ENCODE data around the gene SCYL1.
"Not testable (repeated sequence)": the region's sequence is repeated elsewhere in the genome, so short reads cannot be mapped to it uniquely, and the experiment has no call there.

SCYL1 gene

GRCh38 chr11:65504674-65505465, 20.0 kb upstream of the SCYL1 start:
- no peak for DNase-seq (ENCODE audit: low spot score)
- no peak for TF ChIP-seq CTCF (IDR thresholded peaks at IDR 0.05; ENCODE audit: extremely low read depth, missing control alignments)

GRCh38 chr11:65505466-65506289, 19.2 kb upstream of the SCYL1 start:
- no peak for DNase-seq (ENCODE audit: low spot score)

GRCh38 chr11:65506290-65506771, 18.6 kb upstream of the SCYL1 start:
- no peak for DNase-seq (ENCODE audit: low spot score)
- TF ChIP-seq CTCF (IDR thresholded peaks at IDR 0.05; ENCODE audit: extremely low read depth, missing control alignments): no peak

More at GRCh38 chr11:65505466-65506289, 19.2 kb upstream of the SCYL1 start:
- TF ChIP-seq CTCF (IDR thresholded peaks at IDR 0.05; ENCODE audit: extremely low read depth, missing control alignments): no peak

GRCh38 chr11:65506772-65507505, 17.9 kb upstream of the SCYL1 start:
- DNase-seq (ENCODE audit: low spot score): no peak
- no peak for TF ChIP-seq CTCF (IDR thresholded peaks at IDR 0.05; ENCODE audit: extremely low read depth, missing control alignments)

- not testable (repeated sequence) for DNase-seq (ENCODE audit: low spot score)
Observed at GRCh38 chr11:65512311-65512710, 12.6 kb upstream of the SCYL1 start.

- DNase-seq (ENCODE audit: low spot score): no peak
Observed at GRCh38 chr11:65516135-65516968, 8.5 kb upstream of the SCYL1 start.

GRCh38 chr11:65518941-65519549, 5.8 kb upstream of the SCYL1 start:
- DNase-seq (ENCODE audit: low spot score): not testable (repeated sequence)

More at GRCh38 chr11:65516135-65516968, 8.5 kb upstream of the SCYL1 start:
- TF ChIP-seq CTCF (IDR thresholded peaks at IDR 0.05; ENCODE audit: extremely low read depth, missing control alignments): no peak

GRCh38 chr11:65521777-65522521, 2.9 kb upstream of the SCYL1 start:
- not testable (repeated sequence) for DNase-seq (ENCODE audit: low spot score)

GRCh38 chr11:65522718-65523630, 1.9 kb upstream of the SCYL1 start:
- DNase-seq (ENCODE audit: low spot score): peak; percentile 25

- DNase-seq (ENCODE audit: low spot score): not testable (repeated sequence)
Observed at GRCh38 chr11:65523631-65523968, 1.3 kb upstream of the SCYL1 start.

All from GM20000 (cell line).